IMR-90 (cell line): Measurements from ENCODE around the gene NOVA2. TPM values are rescaled to one million over a fixed set of nuclear protein-coding genes. Genes with fewer than 3 reads are reported as not detected.
A peak's percentile ranks its signal among the peaks of the same experiment; 100 is the strongest.

Experiments
- ATAC-seq: fragments of 200-7000 bp; cut with Tn5 transposase; 2 replicates; pipeline ENCODE4 v1.9.1; 2020; ENCODE audit warnings: low read depth, mild to moderate bottlenecking, moderate library complexity
- BruUV-seq: library from RNA; stranded (reverse); fragments of 400-500 nt; replicated peaks from 2 replicates; lab custom pipeline; 2021; lab: Mats Ljungman, UMichigan
- CTCF ChIA-PET: fragments of 300-600 bp; formaldehyde crosslinking; extraction: SDS; loops from one replicate; lab custom pipeline; 2021; ENCODE audit warnings: antibody characterized with exemption; lab: Yijun Ruan, JAX
- POLR2A ChIA-PET: fragments of 300-600 bp; sonication (Branson Sonifier 250); formaldehyde crosslinking; loops from one replicate; lab custom pipeline; 2022; ENCODE audit warnings: antibody characterized with exemption; ENCODE audit not compliant: unreplicated experiment; lab: Charles Lee
- DNase-seq: peaks from one replicate; pipeline ENCODE4 v3.0.0; 2013
- H2AFZ ChIP-seq: replicated peaks from 2 replicates; pipeline ENCODE3; 2013; ENCODE audit warnings: low read length, mild to moderate bottlenecking; ENCODE audit not compliant: poor library complexity
- H2AK5ac ChIP-seq: 2 replicates; pipeline ENCODE4 v1.6.1; 2013; ENCODE audit warnings: low read depth, low read length, inconsistent platforms
- H2AK9ac ChIP-seq: replicated peaks from 2 replicates; pipeline ENCODE3; 2013; ENCODE audit warnings: mild to moderate bottlenecking, low read depth, low read length, moderate library complexity; ENCODE audit not compliant: poor library complexity
- H2BK120ac ChIP-seq: 2 replicates; pipeline ENCODE4 v1.6.1; 2013; ENCODE audit warnings: low read depth, low read length, inconsistent platforms
- H2BK15ac ChIP-seq: 3 replicates; pipeline ENCODE4 v1.6.1; 2013; ENCODE audit warnings: low read depth, low read length, inconsistent platforms
- H2BK20ac ChIP-seq: 2 replicates; pipeline ENCODE4 v1.6.1; 2013; ENCODE audit warnings: low read depth, mild to moderate bottlenecking, inconsistent platforms, low read length, moderate library complexity
- H2BK5ac ChIP-seq: 2 replicates; pipeline ENCODE4 v1.6.1; 2013; ENCODE audit warnings: mild to moderate bottlenecking, low read depth, low read length, inconsistent platforms; ENCODE audit not compliant: poor library complexity, severe bottlenecking
- H3K14ac ChIP-seq: replicated peaks from 2 replicates; pipeline ENCODE4 v1.6.1; 2013; ENCODE audit warnings: low read depth, low read length, inconsistent platforms
- H3K18ac ChIP-seq: 2 replicates; pipeline ENCODE4 v1.6.1; 2013; ENCODE audit warnings: low read depth, low read length, control low read depth
- H3K23ac ChIP-seq: 2 replicates; pipeline ENCODE4 v1.6.1; 2013; ENCODE audit warnings: low read depth, low read length, inconsistent platforms
- H3K27ac ChIP-seq: 2 replicates; pipeline ENCODE4 v1.5.1; 2013; ENCODE audit warnings: mild to moderate bottlenecking, control low read depth, low read length; ENCODE audit not compliant: insufficient read depth
- H3K27me3 ChIP-seq: 2 replicates; pipeline ENCODE4 v1.6.1; 2013; ENCODE audit warnings: low read length; ENCODE audit not compliant: control insufficient read depth, insufficient read depth
- H3K36me3 ChIP-seq: 2 replicates; pipeline ENCODE4 v1.6.1; 2013; ENCODE audit warnings: low read length, mixed read lengths; ENCODE audit not compliant: control insufficient read depth, insufficient read depth
- H3K4ac ChIP-seq: 2 replicates; pipeline ENCODE4 v1.6.1; 2013; ENCODE audit warnings: low read depth, low read length, inconsistent platforms
- H3K4me1 ChIP-seq: 2 replicates; pipeline ENCODE4 v1.6.1; 2013; ENCODE audit warnings: low read length, mixed read lengths; ENCODE audit not compliant: control insufficient read depth, insufficient read depth
- H3K4me2 ChIP-seq: 2 replicates; pipeline ENCODE4 v1.6.1; 2013; ENCODE audit warnings: low read depth, mild to moderate bottlenecking, control low read depth, low read length, moderate library complexity
- H3K4me3 ChIP-seq: 2 replicates; pipeline ENCODE4 v1.5.1; 2013; ENCODE audit warnings: low read depth, mild to moderate bottlenecking, control low read depth, low read length, moderate library complexity; ENCODE audit not compliant: insufficient read depth
- H3K56ac ChIP-seq: 2 replicates; pipeline ENCODE4 v1.6.1; 2013; ENCODE audit warnings: low read length, inconsistent platforms; ENCODE audit not compliant: insufficient read depth; ENCODE audit errors: extremely low read depth
- H3K79me1 ChIP-seq, 2 experiments: 2 replicates each; pipeline ENCODE4 v1.6.1; 2013; ENCODE audit warnings: low read length in 2 of 2, inconsistent platforms in 1 of 2, low read depth in 1 of 2
- H3K9ac ChIP-seq: 2 replicates; pipeline ENCODE4 v1.6.1; 2013; ENCODE audit warnings: low read depth, low read length, control low read depth
- H3K9me1 ChIP-seq: 2 replicates; pipeline ENCODE4 v1.6.1; 2013; ENCODE audit warnings: low read length, inconsistent platforms; ENCODE audit not compliant: insufficient read depth
- H3K9me3 ChIP-seq: 2 replicates; pipeline ENCODE4 v1.6.1; 2013; ENCODE audit warnings: low read length; ENCODE audit not compliant: control insufficient read depth, insufficient read depth
- H4K20me1 ChIP-seq: 2 replicates; pipeline ENCODE4 v1.6.1; 2013; ENCODE audit warnings: low read length, inconsistent platforms; ENCODE audit not compliant: insufficient read depth
- H4K5ac ChIP-seq: 2 replicates; pipeline ENCODE4 v1.6.1; 2013; ENCODE audit warnings: mild to moderate bottlenecking, low read depth, low read length, control low read depth
- H4K8ac ChIP-seq, 2 experiments: 2 replicates each; pipeline ENCODE4 v1.6.1; 2013; ENCODE audit warnings: low read depth in 2 of 2, low read length in 2 of 2, control low read depth in 1 of 2, inconsistent platforms in 1 of 2
- H4K91ac ChIP-seq: 2 replicates; pipeline ENCODE4 v1.6.1; 2013; ENCODE audit warnings: low read depth, low read length, inconsistent platforms; ENCODE audit not compliant: insufficient read depth
- CEBPB ChIP-seq: IDR thresholded peaks from 2 replicates; pipeline ENCODE4 v1.6.1; 2012; ENCODE audit warnings: low read depth, low read length, improper control_type of control experiment
- FOS ChIP-seq: fragments of 150-350 bp; IDR thresholded peaks from 2 replicates; pipeline ENCODE4 v1.6.1; 2016; ENCODE audit warnings: low read depth, low read length
- MAFK ChIP-seq: IDR thresholded peaks from 2 replicates; pipeline ENCODE4 v1.6.1; 2012; ENCODE audit warnings: low read depth, low read length, improper control_type of control experiment
- MAZ ChIP-seq: IDR thresholded peaks from 2 replicates; pipeline ENCODE4 v1.6.1; 2012; ENCODE audit warnings: low read depth, mild to moderate bottlenecking, low read length, improper control_type of control experiment, moderate library complexity, borderline replicate concordance
- MXI1 ChIP-seq: IDR thresholded peaks from 2 replicates; pipeline ENCODE4 v1.6.1; 2012; ENCODE audit warnings: low read depth, mild to moderate bottlenecking, low read length, moderate library complexity, borderline replicate concordance
- NFE2L2 ChIP-seq: fragments of 150-350 bp; IDR thresholded peaks from 2 replicates; pipeline ENCODE4 v1.6.1; 2016; ENCODE audit warnings: low read depth, mild to moderate bottlenecking, low read length
- POLR2A ChIP-seq: IDR thresholded peaks from 2 replicates; pipeline ENCODE4 v1.6.1; 2012; ENCODE audit warnings: mild to moderate bottlenecking, low read depth, low read length
- RCOR1 ChIP-seq: IDR thresholded peaks from 2 replicates; pipeline ENCODE4 v1.6.1; 2012; ENCODE audit warnings: mild to moderate bottlenecking, low read length, improper control_type of control experiment; ENCODE audit not compliant: insufficient replicate concordance
- USF2 ChIP-seq: fragments of 150-350 bp; IDR thresholded peaks from 2 replicates; pipeline ENCODE4 v1.6.1; 2017; ENCODE audit warnings: mild to moderate bottlenecking, antibody characterized with exemption, low read length, low read depth
- WGBS, 2 experiments: methylation state at CpG; one replicate each; pipeline versions ENCODE4 v1.1.5 to v1.1.7; 2013; ENCODE audit warnings: missing lambda C conversion rate in 2 of 2; ENCODE audit not compliant: insufficient read length in 1 of 2; ENCODE audit errors: extremely low coverage in 2 of 2; 5-methylcytosine and 5-hydroxymethylcytosine counted together
- dilution Hi-C: fragments of 300-500 bp; cut with HindIII; formaldehyde crosslinking; loops from one replicate; pipeline ENCODE4 v1.14.3; 2018; ENCODE audit warnings: low sequenced_read_pairs; ENCODE audit not compliant: unreplicated experiment
- in situ Hi-C: fragments of 300-500 bp; cut with MboI; formaldehyde crosslinking; loops from 3 replicates; pipeline ENCODE4 v1.14.3; 2019; ENCODE audit warnings: low sequenced_read_pairs, inconsistent platforms, mixed read lengths
- intact Hi-C: fragments of 100-400 bp; cut with micrococcal nuclease; formaldehyde crosslinking; loops from 2 replicates; pipeline ENCODE4 v1.10.0; 2022
- polyA plus RNA-seq, 3 experiments: library from polyadenylated mRNA; depleted of rRNA; stranded (reverse); fragments of >200 nt; gene quantifications; 2 replicates each; pipeline ENCODE4 v1.2.3, GENCODE V29; 2012; ENCODE audit warnings: low replicate concordance in 1 of 3
- total RNA-seq: library from RNA; depleted of rRNA; stranded (reverse); fragments of >200 nt; gene quantifications from 2 replicates; pipeline ENCODE4 v1.2.3, GENCODE V29; 2012

The NOVA2 gene
- total and polyA plus RNA-seq, 2 of the 4 experiments (the other 2 are of a cell fraction) = 0.03 TPM; not detected in 1

DNA sequence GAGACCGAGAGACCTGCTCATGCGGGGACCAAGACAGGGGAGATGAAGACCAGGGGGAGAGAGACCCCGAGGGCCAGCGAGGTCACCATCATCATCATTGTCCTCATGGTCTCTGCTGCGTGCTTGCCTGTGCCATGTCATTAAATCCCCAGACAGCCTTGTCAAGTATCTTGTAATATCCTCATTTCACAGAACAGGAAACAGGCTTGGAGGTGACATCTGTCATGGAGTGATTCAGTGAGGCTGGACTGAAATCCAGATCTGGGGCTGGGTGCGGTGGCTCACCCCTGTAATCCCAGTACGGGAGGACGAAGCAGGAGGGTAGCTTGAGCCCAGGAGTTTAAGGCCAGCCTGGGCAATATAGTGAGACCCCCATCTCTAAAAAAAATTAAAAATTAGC lies 53.2 kb downstream of the NOVA2 start:
- no peak for DNase-seq
- CTCF ChIA-PET = interaction anchor here (0.6 kb wide), 1 partner anchor 13 kb away, joined by 3 read pairs; no protein-coding TSS in a partner anchor
- POLR2A ChIA-PET = no interaction called here
- no peak overlapping the region for H3K27ac ChIP-seq
- dilution Hi-C loops = no loop called here
- no peak overlapping the region for H3K4me3 ChIP-seq
- H3K9me1 ChIP-seq = no peaks in the 10 kb centered on the region
- no peak overlapping the region for H3K9ac ChIP-seq
- no peaks in the 10 kb centered on the region for H3K79me1 ChIP-seq
- H2BK20ac ChIP-seq = no peak overlapping the region
- peaks cover 25% of the 10 kb centered on the region for H3K27me3 ChIP-seq
- no peak overlapping the region for H4K91ac ChIP-seq
- H2BK120ac ChIP-seq = no peak overlapping the region
- TF ChIP-seq FOS (no peak), MAZ (no peak), NFE2L2 (no peak), CEBPB (no peak), MAFK (no peak), USF2 (no peak), MXI1 (no peak), POLR2A (no peak), RCOR1 (no peak)
- H2AK5ac ChIP-seq = no peak overlapping the region
- in situ Hi-C loops = no loop called here
- peak overlapping the region; percentile 58 for H2AFZ ChIP-seq
- no peak overlapping the region for H3K56ac ChIP-seq
- no peak overlapping the region for H3K14ac ChIP-seq
- no peak overlapping the region for H2BK5ac ChIP-seq
- no peaks in the 10 kb centered on the region for H3K4me1 ChIP-seq
- H3K36me3 ChIP-seq = no peaks in the 10 kb centered on the region
- H3K4ac ChIP-seq = no peak overlapping the region
- no peak overlapping the region for H3K4me2 ChIP-seq
- H4K8ac ChIP-seq = no peak overlapping the region
- H3K23ac ChIP-seq = no peak overlapping the region
- no peak overlapping the region for H2BK15ac ChIP-seq
- no peak overlapping the region for H2AK9ac ChIP-seq
- no peak overlapping the region for H3K18ac ChIP-seq
- no peak overlapping the region for H4K5ac ChIP-seq
- 69% methylated on average over 3 of the region's 8 CpGs; no CpG with 5 or more reads in 1 of the 2 experiments for WGBS, 2 experiments
- no TSS peak for BruUV-seq
- H3K9me3 ChIP-seq = no peaks in the 10 kb centered on the region
- no peaks in the 10 kb centered on the region for H4K20me1 ChIP-seq
- intact Hi-C loops = loop anchor here (10.0 kb wide), 1 partner anchor 74 kb away; the partner anchor contains the start of gene CCDC61
- no peak for ATAC-seq
